C4-2B (cell line): ENCODE measurements around the gene FSTL1.

ENCODE experiments used
- H3K27ac ChIP-seq: fragments of 450-650 bp; 2 replicates; pipeline ENCODE4 v1.5.1; 2017
- CTCF ChIP-seq: fragments of 450-650 bp; conservative IDR thresholded peaks from 2 replicates; pipeline ENCODE4 v1.5.1; 2017; ENCODE audit warnings: mild to moderate bottlenecking
- ZFX ChIP-seq: fragments of 450-650 bp; IDR thresholded peaks from 2 replicates; pipeline ENCODE4 v1.6.1; 2017

FSTL1 gene

GRCh38 chr3:120450600-120451271, at the start of gene FSTL1:
Gene FSTL1, minus strand, starts transcription at chr3:120450992. Its CDS starts 246 bp downstream, at chr3:120450746.
- H3K27ac ChIP-seq: peak within 1 kb of the TSS; percentile 48
- TF ChIP-seq ZFX (peak; percentile 50), CTCF (no peak)

GRCh38 chr3:120498556-120499346, 48.0 kb upstream of the FSTL1 start:
- no peak overlapping the region for H3K27ac ChIP-seq
- TF ChIP-seq CTCF (no peak), ZFX (no peak)

- TF ChIP-seq CTCF (no peak), ZFX (no peak)
- no peak overlapping the region for H3K27ac ChIP-seq
These were observed 47.0 kb upstream of the FSTL1 start for GRCh38 chr3:120497818-120498217.

GRCh38 chr3:120497336-120497735, 46.5 kb upstream of the FSTL1 start:
- H3K27ac ChIP-seq: no peak overlapping the region
- TF ChIP-seq ZFX (no peak), CTCF (no peak)

GRCh38 chr3:120496278-120497002, 45.6 kb upstream of the FSTL1 start:
- no peak overlapping the region for H3K27ac ChIP-seq
- TF ChIP-seq ZFX: no peak
- no peak for TF ChIP-seq CTCF

- H3K27ac ChIP-seq: no peak overlapping the region
These were observed 45.0 kb upstream of the FSTL1 start for GRCh38 chr3:120495809-120496208.

More at GRCh38 chr3:120495809-120496208, 45.0 kb upstream of the FSTL1 start:
- TF ChIP-seq ZFX (no peak), CTCF (no peak)
